SK-N-SH (cell line): ENCODE results near the gene RAET1E. TPM values are rescaled to one million over a fixed set of nuclear protein-coding genes. Genes with fewer than 3 reads are reported as not detected.
"Not testable (repeated sequence)": the region's sequence is repeated elsewhere in the genome, so short reads cannot be mapped to it uniquely, and the experiment has no call there.

Source experiments
- CTCF ChIA-PET: fragments of 300-600, 350-600 bp; formaldehyde crosslinking; extraction: SDS; loops from one replicate; lab custom pipeline; 2021; lab: Yijun Ruan, JAX
- POLR2A ChIA-PET: fragments of 350-600 bp; sonication (Branson Sonifier 250); formaldehyde crosslinking; extraction: SDS; loops from one replicate; lab custom pipeline; 2020; ENCODE audit warnings: antibody characterized with exemption, inconsistent platforms; lab: Yijun Ruan, JAX
- DNase-seq: peaks from one replicate; pipeline ENCODE4 v3.0.0; 2012
- H2AFZ ChIP-seq: fragments of 200-600 bp; sonication (generic); 2 replicates; pipeline ENCODE4 v1.8.1; 2016; ENCODE audit warnings: antibody characterized with exemption, mild to moderate bottlenecking, low read depth
- H3F3A ChIP-seq: fragments of 200-600 bp; sonication (generic); replicated peaks from 2 replicates; pipeline ENCODE3; 2016; ENCODE audit warnings: antibody characterized with exemption, mild to moderate bottlenecking; ENCODE audit not compliant: insufficient read depth
- H3K27ac ChIP-seq, 2 experiments: fragments of 200-500 bp in 1 of 2; fragments of 200-600 bp in 1 of 2; sonication (Bioruptor generic) in 1 of 2; sonication (generic), shearing (Covaris generic) in 1 of 2; 2 replicates each; pipeline versions ENCODE4 v1.5.1 to v1.6.1; 2014 to 2016; ENCODE audit warnings: low read depth in 2 of 2, inconsistent platforms in 1 of 2, low read length in 1 of 2, mild to moderate bottlenecking in 1 of 2, mixed read lengths in 1 of 2
- H3K27me3 ChIP-seq: fragments of 200-600 bp; sonication (generic), shearing (Covaris generic); 2 replicates; pipeline ENCODE4 v1.6.1; 2016; ENCODE audit warnings: mixed run types; ENCODE audit not compliant: insufficient read depth
- H3K36me3 ChIP-seq, 2 experiments: fragments of 200-500 bp in 1 of 2; fragments of 200-600 bp in 1 of 2; sonication (Bioruptor generic) in 1 of 2; sonication (generic) in 1 of 2; replicated peaks in 1 of 2; 2 replicates each; pipeline versions ENCODE3 to v1.5.1; 2014 to 2016; ENCODE audit warnings: low read length in 1 of 2, mild to moderate bottlenecking in 1 of 2; ENCODE audit not compliant: insufficient read depth in 2 of 2, control insufficient read depth in 1 of 2
- H3K4me1 ChIP-seq, 2 experiments: fragments of 200-500 bp in 1 of 2; fragments of 200-600 bp in 1 of 2; sonication (Bioruptor generic) in 1 of 2; sonication (generic), shearing (Covaris generic) in 1 of 2; 2 replicates each; pipeline versions ENCODE4 v1.5.1 to v1.6.1; 2014 to 2016; ENCODE audit warnings: low read depth in 1 of 2, low read length in 1 of 2, mixed run types in 1 of 2; ENCODE audit not compliant: insufficient read depth in 2 of 2, control insufficient read depth in 1 of 2
- H3K4me2 ChIP-seq: fragments of 200-600 bp; sonication (generic), shearing (Covaris generic); 2 replicates; pipeline ENCODE4 v1.6.1; 2017; ENCODE audit warnings: mixed run types
- H3K4me3 ChIP-seq, 2 experiments: fragments of 200-500 bp in 1 of 2; fragments of 200-600 bp in 1 of 2; sonication (Bioruptor generic) in 1 of 2; sonication (generic), shearing (Covaris generic) in 1 of 2; 2 replicates each; pipeline versions ENCODE4 v1.5.1 to v1.8.1; 2014 to 2016; ENCODE audit warnings: low read depth in 2 of 2, inconsistent platforms in 1 of 2, low read length in 1 of 2, mild to moderate bottlenecking in 1 of 2, mixed read lengths in 1 of 2, moderate library complexity in 1 of 2
- H3K79me2 ChIP-seq: fragments of 200-600 bp; sonication (generic); 2 replicates; pipeline ENCODE4 v1.8.1; 2017; ENCODE audit warnings: mild to moderate bottlenecking; ENCODE audit not compliant: insufficient read depth
- H3K9ac ChIP-seq: fragments of 200-600 bp; sonication (generic); 2 replicates; pipeline ENCODE4 v1.6.1; 2017; ENCODE audit warnings: mixed run types
- H3K9me2 ChIP-seq: fragments of 200-600 bp; sonication (generic); 2 replicates; pipeline ENCODE4 v1.6.1; 2017; ENCODE audit warnings: mixed run types
- H3K9me3 ChIP-seq: fragments of 200-600 bp; sonication (generic); 2 replicates; pipeline ENCODE4 v1.6.1; 2017; ENCODE audit warnings: mixed run types, mild to moderate bottlenecking, moderate library complexity
- H4K20me1 ChIP-seq: fragments of 200-600 bp; sonication (generic); 2 replicates; pipeline ENCODE4 v1.6.1; 2017; ENCODE audit warnings: mild to moderate bottlenecking, mixed run types; ENCODE audit not compliant: insufficient read depth
- ELF1 ChIP-seq: IDR thresholded peaks from 2 replicates; pipeline ENCODE4 v1.4.0; 2012
- FOSL2 ChIP-seq: IDR thresholded peaks from 2 replicates; pipeline ENCODE4 v1.4.0; 2012; ENCODE audit warnings: low read depth, mild to moderate bottlenecking, moderate library complexity, borderline replicate concordance
- MEF2A ChIP-seq: IDR thresholded peaks from 2 replicates; pipeline ENCODE4 v1.4.0; 2012; ENCODE audit warnings: low read depth, borderline replicate concordance
- NFIC ChIP-seq: IDR thresholded peaks from 2 replicates; pipeline ENCODE4 v1.4.0; 2012; ENCODE audit warnings: borderline replicate concordance
- NRF1 ChIP-seq: IDR thresholded peaks from 2 replicates; pipeline ENCODE4 v1.6.1; 2012; ENCODE audit warnings: low read depth, mild to moderate bottlenecking, low read length
- RAD21 ChIP-seq: IDR thresholded peaks from 2 replicates; pipeline ENCODE4 v1.6.1; 2012; ENCODE audit warnings: mild to moderate bottlenecking, low read length
- TAF1 ChIP-seq: IDR thresholded peaks from 2 replicates; pipeline ENCODE4 v1.6.1; 2012; ENCODE audit warnings: low read depth, mild to moderate bottlenecking, low read length, moderate library complexity, borderline replicate concordance
- YY1 ChIP-seq: IDR thresholded peaks from 2 replicates; pipeline ENCODE4 v1.4.0; 2012; ENCODE audit warnings: low read depth, mild to moderate bottlenecking
- WGBS: methylation state at CpG from one replicate; pipeline ENCODE4 v1.1.6; 2017; ENCODE audit warnings: low lambda C conversion rate; 5-methylcytosine and 5-hydroxymethylcytosine counted together
- polyA plus RNA-seq, 3 experiments: library from polyadenylated mRNA; depleted of rRNA; stranded (reverse); fragments of >200 nt; gene quantifications; 2 replicates each; pipeline ENCODE4 v1.2.3, GENCODE V29; 2012
- TF ChIP-seq, protein P1 (sequence below): fragments of 200-600 bp; sonication (generic); IDR thresholded peaks from 2 replicates; pipeline ENCODE4 v1.6.1; 2017; ENCODE audit warnings: antibody characterized with exemption, mild to moderate bottlenecking, moderate library complexity
- TF ChIP-seq, protein P2 (sequence below): IDR thresholded peaks from 2 replicates; pipeline ENCODE4 v1.4.0; 2012; ENCODE audit warnings: low read depth, borderline replicate concordance
- TF ChIP-seq, protein P3 (sequence below): IDR thresholded peaks from 2 replicates; pipeline ENCODE4 v1.4.0; 2012; ENCODE audit warnings: low read depth, borderline replicate concordance

RAET1E gene
- polyA plus RNA-seq, 1 of the 3 experiments (the other 2 are of a cell fraction): 0.15 TPM

DNA sequence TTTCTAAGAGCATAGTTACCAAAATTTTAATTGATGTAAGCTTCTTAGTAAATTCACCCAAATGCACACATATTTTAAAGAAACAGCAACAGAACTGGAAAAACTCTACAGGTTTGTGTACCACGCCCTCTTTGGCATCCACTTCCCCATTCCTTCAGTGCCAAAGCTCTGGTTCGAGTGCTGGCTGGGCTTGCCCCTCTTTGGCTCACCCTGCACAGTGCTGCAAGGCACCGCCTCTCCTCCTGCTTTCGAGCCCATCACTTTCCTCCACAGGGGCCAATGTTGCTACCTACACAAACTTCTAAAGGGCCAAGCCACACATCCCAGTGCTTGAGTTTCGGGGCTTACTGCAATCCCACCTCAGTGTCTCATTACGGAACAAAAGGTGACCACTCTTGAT lies 43.4 kb downstream of the RAET1E start:
- no peaks in the 10 kb centered on the region for H3K9me3 ChIP-seq
- WGBS: 70% methylated on average over 6 of the region's 6 CpGs
- H3K9me2 ChIP-seq: no peaks in the 10 kb centered on the region
- TF ChIP-seq ELF1: peak; percentile 36; the same call in 1 of the 2 replicates
- no peak for TF ChIP-seq MEF2A
- POLR2A ChIA-PET: no interaction called here
- H3K9ac ChIP-seq: peak overlapping the region; percentile 77; the same call in 1 of the 2 replicates
- peaks cover 61% of the 10 kb centered on the region for H3K79me2 ChIP-seq
- peaks cover 8 to 42% of the 10 kb centered on the region in 2 experiments for H3K4me1 ChIP-seq
- H3K4me2 ChIP-seq: peak overlapping the region; percentile 73
- DNase-seq: no peak
- H3K27ac ChIP-seq: peak overlapping the region; percentile 76 to 98
- peaks cover 43% of the 10 kb centered on the region for H3F3A ChIP-seq
- H3K27me3 ChIP-seq: no peaks in the 10 kb centered on the region
- 0 out of 2 replicates have a peak overlapping the region, but pooled peaks have one; percentile 51 for H2AFZ ChIP-seq
- CTCF ChIA-PET: interaction anchor here (0.7 to 1.0 kb wide), 2 partner anchors 9 to 21 kb away, joined by 3 read pairs; no protein-coding TSS in a partner anchor
- H4K20me1 ChIP-seq: no peaks in the 10 kb centered on the region
- H3K4me3 ChIP-seq: no peak overlapping the region; a peak in 1 of 4 replicates
- H3K36me3 ChIP-seq: peaks cover 0 to 7% of the 10 kb centered on the region in 2 experiments

DNA sequence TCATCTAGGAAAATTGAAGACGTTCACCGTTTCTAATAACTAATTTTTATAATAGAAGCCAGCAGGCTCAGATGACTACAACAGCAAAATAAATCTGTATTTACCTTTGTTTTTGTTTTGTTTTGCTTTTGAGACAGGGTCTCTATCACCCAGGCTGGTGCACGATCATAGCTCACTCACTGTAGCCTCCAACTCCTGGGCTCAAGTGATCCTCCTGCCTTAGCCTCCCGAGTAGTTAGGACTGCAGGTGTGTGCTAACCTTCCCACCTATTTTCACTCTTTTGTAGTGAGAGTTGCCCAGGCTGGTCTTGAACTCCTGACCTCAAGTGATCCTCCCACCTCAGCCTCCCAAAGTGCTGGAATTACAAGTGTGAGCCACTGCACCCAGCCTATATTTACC lies 43.9 kb downstream of the RAET1E start:
- H3K9me2 ChIP-seq, H4K20me1 ChIP-seq, H3K9me3 ChIP-seq, H3K4me3 ChIP-seq, H2AFZ ChIP-seq, CTCF ChIA-PET, H3K4me2 ChIP-seq, H3K36me3 ChIP-seq, H3K27me3 ChIP-seq, DNase-seq, POLR2A ChIA-PET: not testable (repeated sequence)
- H3K4me1 ChIP-seq: peaks cover 8 to 40% of the 10 kb centered on the region in 2 experiments
- 90% methylated on average over 4 of the region's 4 CpGs for WGBS
- H3K27ac ChIP-seq: peak overlapping the region in 1 of 2 experiments; percentile 98; a peak in 3 of 4 replicates
- H3K9ac ChIP-seq: peak overlapping the region; percentile 77; the same call in 1 of the 2 replicates
- H3F3A ChIP-seq: peaks cover 46% of the 10 kb centered on the region
- H3K79me2 ChIP-seq: peaks cover 62% of the 10 kb centered on the region

DNA sequence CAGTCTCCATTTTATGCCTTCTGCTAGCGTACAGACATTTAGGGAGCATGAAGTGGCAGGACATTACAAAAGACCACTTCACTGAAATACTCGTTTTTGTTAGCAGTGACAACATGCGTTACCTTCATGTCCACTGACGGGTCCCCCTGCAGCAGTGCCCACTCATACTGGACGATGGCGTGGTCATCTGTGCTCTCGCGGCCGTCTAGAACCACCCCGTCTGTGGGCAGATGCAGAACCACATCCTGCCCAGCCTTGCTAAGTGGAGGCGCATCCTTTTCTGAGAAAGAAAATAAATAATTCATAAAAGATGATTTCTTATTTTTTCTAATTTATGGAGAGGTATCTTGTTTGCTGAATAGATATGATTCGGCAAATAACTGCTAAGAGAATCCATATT lies 45.0 kb downstream of the RAET1E start:
- peaks cover 11 to 43% of the 10 kb centered on the region in 2 experiments for H3K4me1 ChIP-seq
- H3K9me2 ChIP-seq: no peaks in the 10 kb centered on the region
- no peaks in the 10 kb centered on the region for H3K9me3 ChIP-seq
- POLR2A ChIA-PET: no interaction called here
- H3K79me2 ChIP-seq: peaks cover 51% of the 10 kb centered on the region
- H3K27me3 ChIP-seq: no peaks in the 10 kb centered on the region
- no peak overlapping the region for H3K4me2 ChIP-seq
- no peak for DNase-seq
- H3K27ac ChIP-seq: no peak overlapping the region
- WGBS: 93% methylated on average over 12 of the region's 12 CpGs
- H3K36me3 ChIP-seq: peaks cover 0 to 3% of the 10 kb centered on the region in 2 experiments
- no peak overlapping the region for H3K4me3 ChIP-seq
- H3F3A ChIP-seq: peaks cover 54% of the 10 kb centered on the region
- no peaks in the 10 kb centered on the region for H4K20me1 ChIP-seq
- H2AFZ ChIP-seq: no peak overlapping the region
- no peak for TF ChIP-seq RAD21
- H3K9ac ChIP-seq: no peak overlapping the region
- CTCF ChIA-PET: interaction anchor here (2.1 kb wide), 1 partner anchor 12 kb away, joined by 6 read pairs; no protein-coding TSS in a partner anchor

DNA sequence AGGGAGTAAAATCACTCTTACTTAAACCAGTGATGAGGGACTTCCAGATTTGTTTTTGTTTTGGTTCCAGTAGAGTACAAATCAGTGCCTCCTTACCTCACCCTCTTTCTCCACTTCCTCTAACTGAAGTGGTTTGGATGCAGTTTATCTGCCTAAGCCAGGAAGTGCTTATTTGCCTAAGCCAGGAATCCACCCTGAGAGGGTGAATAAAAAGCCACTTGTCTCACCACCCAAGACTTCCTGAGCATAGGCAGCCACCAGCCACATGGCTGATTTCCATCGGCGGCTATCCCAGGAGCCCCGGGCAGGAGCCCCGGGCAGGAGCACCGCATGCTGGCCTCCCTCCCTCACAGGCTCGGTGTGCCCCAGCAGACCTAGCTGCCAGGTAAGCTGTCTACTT lies 45.7 kb downstream of the RAET1E start:
- WGBS: 100% methylated on average over 2 of the region's 6 CpGs
- Histone ChIP-seq H3K9me3 (no peaks in the 10 kb centered on the region), H3F3A (peaks cover 59% of the 10 kb centered on the region), H3K79me2 (peaks cover 44% of the 10 kb centered on the region), H4K20me1 (peaks cover 2% of the 10 kb centered on the region; the same call in 1 of the 2 replicates), H3K27me3 (no peaks in the 10 kb centered on the region), H3K36me3 (peaks cover 0 to 3% of the 10 kb centered on the region in 2 experiments), H3K4me1 (peaks cover 16 to 47% of the 10 kb centered on the region in 2 experiments), H2AFZ (no peak overlapping the region), H3K9me2 (no peaks in the 10 kb centered on the region), H3K4me3 (no peak overlapping the region), H3K4me2 (peak overlapping the region; percentile 57; the same call in 1 of the 2 replicates), H3K27ac (no peak overlapping the region), H3K9ac (no peak overlapping the region)
- ChIA-PET CTCF (interaction anchor here (2.1 kb wide), 1 partner anchor 12 kb away, joined by 6 read pairs; no protein-coding TSS in a partner anchor), POLR2A (no interaction called here)
- no peak for DNase-seq
- TF ChIP-seq TAF1: no peak
- no peak for TF ChIP-seq NFIC
- no peak for TF ChIP-seq MEF2A
- TF ChIP-seq, protein P1, sequence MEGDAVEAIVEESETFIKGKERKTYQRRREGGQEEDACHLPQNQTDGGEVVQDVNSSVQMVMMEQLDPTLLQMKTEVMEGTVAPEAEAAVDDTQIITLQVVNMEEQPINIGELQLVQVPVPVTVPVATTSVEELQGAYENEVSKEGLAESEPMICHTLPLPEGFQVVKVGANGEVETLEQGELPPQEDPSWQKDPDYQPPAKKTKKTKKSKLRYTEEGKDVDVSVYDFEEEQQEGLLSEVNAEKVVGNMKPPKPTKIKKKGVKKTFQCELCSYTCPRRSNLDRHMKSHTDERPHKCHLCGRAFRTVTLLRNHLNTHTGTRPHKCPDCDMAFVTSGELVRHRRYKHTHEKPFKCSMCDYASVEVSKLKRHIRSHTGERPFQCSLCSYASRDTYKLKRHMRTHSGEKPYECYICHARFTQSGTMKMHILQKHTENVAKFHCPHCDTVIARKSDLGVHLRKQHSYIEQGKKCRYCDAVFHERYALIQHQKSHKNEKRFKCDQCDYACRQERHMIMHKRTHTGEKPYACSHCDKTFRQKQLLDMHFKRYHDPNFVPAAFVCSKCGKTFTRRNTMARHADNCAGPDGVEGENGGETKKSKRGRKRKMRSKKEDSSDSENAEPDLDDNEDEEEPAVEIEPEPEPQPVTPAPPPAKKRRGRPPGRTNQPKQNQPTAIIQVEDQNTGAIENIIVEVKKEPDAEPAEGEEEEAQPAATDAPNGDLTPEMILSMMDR: no peak
- TF ChIP-seq NRF1: no peak
- no peak for TF ChIP-seq RAD21
- TF ChIP-seq, protein P2, sequence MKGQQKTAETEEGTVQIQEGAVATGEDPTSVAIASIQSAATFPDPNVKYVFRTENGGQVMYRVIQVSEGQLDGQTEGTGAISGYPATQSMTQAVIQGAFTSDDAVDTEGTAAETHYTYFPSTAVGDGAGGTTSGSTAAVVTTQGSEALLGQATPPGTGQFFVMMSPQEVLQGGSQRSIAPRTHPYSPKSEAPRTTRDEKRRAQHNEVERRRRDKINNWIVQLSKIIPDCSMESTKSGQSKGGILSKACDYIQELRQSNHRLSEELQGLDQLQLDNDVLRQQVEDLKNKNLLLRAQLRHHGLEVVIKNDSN: no peak
- TF ChIP-seq FOSL2: no peak
- TF ChIP-seq, protein P3, sequence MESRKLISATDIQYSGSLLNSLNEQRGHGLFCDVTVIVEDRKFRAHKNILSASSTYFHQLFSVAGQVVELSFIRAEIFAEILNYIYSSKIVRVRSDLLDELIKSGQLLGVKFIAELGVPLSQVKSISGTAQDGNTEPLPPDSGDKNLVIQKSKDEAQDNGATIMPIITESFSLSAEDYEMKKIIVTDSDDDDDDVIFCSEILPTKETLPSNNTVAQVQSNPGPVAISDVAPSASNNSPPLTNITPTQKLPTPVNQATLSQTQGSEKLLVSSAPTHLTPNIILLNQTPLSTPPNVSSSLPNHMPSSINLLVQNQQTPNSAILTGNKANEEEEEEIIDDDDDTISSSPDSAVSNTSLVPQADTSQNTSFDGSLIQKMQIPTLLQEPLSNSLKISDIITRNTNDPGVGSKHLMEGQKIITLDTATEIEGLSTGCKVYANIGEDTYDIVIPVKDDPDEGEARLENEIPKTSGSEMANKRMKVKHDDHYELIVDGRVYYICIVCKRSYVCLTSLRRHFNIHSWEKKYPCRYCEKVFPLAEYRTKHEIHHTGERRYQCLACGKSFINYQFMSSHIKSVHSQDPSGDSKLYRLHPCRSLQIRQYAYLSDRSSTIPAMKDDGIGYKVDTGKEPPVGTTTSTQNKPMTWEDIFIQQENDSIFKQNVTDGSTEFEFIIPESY: no peak
- no peak for TF ChIP-seq YY1
